ENCODE measurements around the gene ST3GAL2.
"Not testable (repeated sequence)": the region's sequence is repeated elsewhere in the genome, so short reads cannot be mapped to it uniquely, and the experiment has no call there.

ST3GAL2 gene

DNA sequence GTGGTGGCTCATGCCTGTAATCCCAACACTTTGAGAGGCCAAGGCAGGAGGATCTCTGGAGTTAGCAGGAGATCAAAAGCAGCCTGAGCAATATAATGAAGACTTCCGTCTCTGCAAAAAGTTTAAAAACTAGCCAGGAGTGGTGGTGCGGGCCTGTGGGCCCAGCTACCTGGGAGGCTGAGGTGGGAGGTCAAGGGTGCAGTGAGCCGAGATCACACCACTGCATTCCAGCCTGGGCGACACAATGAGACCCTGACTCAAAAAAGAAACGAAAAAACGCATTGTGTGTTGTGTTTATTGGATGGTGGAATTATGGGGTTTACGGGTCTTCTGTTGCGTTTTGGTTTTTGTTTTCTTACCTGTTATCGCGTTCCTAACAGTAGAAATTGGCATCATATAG is 93.1 kb downstream of the ST3GAL2 start:
- no peak for DNase-seq (ENCODE audit: low read depth)
- peak overlapping the region; percentile 96 for H3K4me3 ChIP-seq (replicated peaks; ENCODE audit: low read depth, low read length)
- TF ChIP-seq, protein P1, sequence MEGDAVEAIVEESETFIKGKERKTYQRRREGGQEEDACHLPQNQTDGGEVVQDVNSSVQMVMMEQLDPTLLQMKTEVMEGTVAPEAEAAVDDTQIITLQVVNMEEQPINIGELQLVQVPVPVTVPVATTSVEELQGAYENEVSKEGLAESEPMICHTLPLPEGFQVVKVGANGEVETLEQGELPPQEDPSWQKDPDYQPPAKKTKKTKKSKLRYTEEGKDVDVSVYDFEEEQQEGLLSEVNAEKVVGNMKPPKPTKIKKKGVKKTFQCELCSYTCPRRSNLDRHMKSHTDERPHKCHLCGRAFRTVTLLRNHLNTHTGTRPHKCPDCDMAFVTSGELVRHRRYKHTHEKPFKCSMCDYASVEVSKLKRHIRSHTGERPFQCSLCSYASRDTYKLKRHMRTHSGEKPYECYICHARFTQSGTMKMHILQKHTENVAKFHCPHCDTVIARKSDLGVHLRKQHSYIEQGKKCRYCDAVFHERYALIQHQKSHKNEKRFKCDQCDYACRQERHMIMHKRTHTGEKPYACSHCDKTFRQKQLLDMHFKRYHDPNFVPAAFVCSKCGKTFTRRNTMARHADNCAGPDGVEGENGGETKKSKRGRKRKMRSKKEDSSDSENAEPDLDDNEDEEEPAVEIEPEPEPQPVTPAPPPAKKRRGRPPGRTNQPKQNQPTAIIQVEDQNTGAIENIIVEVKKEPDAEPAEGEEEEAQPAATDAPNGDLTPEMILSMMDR (IDR thresholded peaks at IDR 0.05; ENCODE audit: low read length, missing control alignments) = no peak

DNA sequence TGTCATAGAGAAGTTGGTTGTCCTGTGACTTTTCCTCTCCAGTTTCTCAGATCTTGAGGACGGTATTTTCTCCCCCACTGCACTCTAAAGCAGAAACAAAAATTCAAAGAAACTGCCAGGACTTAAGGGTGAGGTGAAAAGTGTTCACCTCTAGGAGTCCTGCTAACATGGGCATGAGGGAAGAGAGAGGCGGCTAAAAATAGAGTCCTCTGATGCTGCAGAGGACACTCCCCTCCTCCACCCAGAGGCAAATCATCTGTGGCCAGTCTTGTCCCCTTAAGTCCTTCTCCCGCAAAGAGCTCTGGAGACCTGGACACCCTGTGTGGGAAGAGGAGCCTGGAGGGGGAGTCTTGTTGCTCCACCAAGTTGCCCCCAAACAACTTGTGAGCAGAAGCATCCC is 96.9 kb downstream of the ST3GAL2 start:
- no peak for DNase-seq (ENCODE audit: low read depth)
- no peak overlapping the region for H3K4me3 ChIP-seq (replicated peaks; ENCODE audit: low read depth, low read length)
- TF ChIP-seq, protein P1 (IDR thresholded peaks at IDR 0.05; ENCODE audit: low read length, missing control alignments) = no peak

DNA sequence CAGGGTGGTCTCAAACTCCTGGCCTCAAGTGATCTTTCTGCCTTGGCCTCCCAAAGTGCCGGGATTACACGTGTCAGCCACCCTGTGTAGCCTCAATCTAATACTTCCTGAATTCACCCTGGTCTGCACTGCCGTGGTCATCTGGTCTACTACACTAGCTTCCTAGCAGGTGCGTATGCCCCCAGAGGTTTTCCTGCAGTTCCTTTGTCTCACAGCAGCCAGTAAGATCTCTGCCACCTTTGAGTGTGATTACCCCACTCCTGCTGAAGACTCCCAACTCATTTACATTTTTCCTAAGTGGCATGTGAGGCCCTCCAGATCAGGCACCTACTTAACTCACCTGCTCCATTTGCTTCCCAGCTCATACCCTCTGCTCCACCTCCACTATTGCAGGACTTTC is 97.3 kb downstream of the ST3GAL2 start:
- H3K4me3 ChIP-seq (replicated peaks; ENCODE audit: low read depth, low read length) = no peak overlapping the region

DNA sequence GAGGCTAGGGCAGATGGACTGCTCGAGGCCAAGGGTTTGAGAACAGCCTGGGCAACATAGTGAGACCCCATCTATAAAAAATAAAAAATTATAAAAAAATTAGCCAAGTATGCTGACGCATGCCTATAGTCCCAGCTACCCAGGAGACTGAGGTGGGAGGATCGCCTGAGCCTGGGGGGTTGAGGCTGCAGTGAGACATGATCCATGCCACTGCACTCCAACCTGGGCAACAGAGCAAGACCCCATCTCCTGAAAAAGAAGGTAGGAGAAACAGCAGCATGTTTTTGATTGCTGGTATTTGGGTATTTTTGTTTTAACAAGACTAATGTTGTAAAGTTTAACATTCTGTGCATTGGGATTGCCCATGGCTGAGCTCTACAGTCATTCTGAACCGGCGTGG is 101.1 kb downstream of the ST3GAL2 start:
- H3K4me3 ChIP-seq (replicated peaks; ENCODE audit: low read depth, low read length) = no peak overlapping the region
- DNase-seq (ENCODE audit: low read depth) = no peak
- TF ChIP-seq, protein P1 (IDR thresholded peaks at IDR 0.05; ENCODE audit: low read length, missing control alignments) = no peak

More for the DNA sequence above, 97.3 kb downstream of the ST3GAL2 start:
- TF ChIP-seq, protein P1 (IDR thresholded peaks at IDR 0.05; ENCODE audit: low read length, missing control alignments) = no peak
- no peak for DNase-seq (ENCODE audit: low read depth)

DNA sequence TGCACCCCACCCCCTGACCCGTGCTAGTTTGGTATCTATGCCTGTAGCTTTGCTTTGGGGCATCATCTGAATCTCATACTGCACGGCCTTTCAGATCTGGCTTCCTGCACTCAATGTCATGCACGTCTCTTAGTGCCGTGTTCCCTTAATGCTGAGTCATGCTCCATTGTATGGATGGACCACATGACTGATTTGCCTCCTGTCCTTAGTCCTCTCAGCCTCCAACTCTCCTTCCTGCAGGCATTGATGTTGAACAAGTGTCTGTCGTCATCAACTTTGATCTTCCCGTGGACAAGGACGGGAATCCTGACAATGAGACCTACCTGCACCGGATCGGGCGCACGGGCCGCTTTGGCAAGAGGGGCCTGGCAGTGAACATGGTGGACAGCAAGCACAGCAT is 106.2 kb downstream of the ST3GAL2 start:
- peak; percentile 43 for DNase-seq (ENCODE audit: low read depth)
- H3K4me3 ChIP-seq (replicated peaks; ENCODE audit: low read depth, low read length) = not testable (repeated sequence)

DNA sequence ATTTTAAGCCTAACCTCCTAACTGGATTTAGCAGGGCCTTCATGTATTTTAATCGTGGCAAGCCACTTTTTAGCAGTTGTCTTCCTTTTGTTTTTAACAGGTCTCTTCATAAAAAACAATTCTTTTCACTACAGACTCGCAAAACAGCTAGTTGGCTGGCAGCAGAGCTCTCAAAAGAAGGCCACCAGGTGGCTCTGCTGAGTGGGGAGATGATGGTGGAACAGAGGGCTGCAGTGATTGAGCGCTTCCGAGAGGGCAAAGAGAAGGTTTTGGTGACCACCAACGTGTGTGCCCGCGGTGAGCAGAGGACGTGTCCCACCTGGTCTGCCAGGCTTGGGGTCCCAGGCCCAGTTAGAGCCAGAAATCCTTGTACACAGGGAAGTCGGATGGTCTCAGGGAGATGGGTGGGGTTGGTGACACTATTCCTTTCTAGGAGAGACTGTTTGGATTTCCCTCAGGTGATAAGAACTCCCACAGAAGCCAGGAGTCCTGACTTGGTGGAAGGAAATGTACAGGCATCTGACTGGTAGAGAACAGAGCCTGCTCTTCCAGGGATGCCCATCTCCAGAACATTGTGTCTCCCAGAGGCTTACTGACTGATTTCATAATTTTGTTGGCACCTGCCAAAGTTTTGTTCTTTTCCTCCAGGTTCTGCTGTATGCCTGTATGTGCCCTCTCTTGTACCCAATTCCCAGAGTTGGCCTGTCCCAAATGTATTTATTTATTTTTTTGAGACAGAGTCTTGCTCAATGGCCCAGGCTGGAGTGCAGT is 107.1 kb downstream of the ST3GAL2 start:
- TF ChIP-seq, protein P1 (IDR thresholded peaks at IDR 0.05; ENCODE audit: low read length, missing control alignments) = peak; percentile 58
- no peak overlapping the region for H3K4me3 ChIP-seq (replicated peaks; ENCODE audit: low read depth, low read length)
- peak; percentile 20 for DNase-seq (ENCODE audit: low read depth)

DNA sequence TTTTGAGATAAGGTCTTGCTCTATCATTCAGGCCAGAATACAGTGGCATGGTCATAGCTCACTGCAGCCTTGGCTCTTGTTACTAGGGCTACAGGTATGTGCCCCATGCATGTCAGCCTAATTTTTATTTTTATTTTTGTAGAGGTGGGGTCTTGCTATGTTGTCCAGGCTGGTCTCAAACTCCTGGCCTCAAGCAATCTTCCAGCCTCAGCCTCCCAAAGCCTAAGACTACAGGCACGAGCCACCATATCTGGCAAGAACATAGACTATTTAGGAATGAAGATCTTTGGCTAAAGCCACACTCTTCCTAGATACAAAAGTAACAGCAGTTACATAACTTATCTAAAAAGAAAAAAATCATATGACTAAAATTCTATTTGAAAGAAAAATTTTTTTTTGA is 107.8 kb downstream of the ST3GAL2 start:
- TF ChIP-seq, protein P1 (IDR thresholded peaks at IDR 0.05; ENCODE audit: low read length, missing control alignments) = no peak
- DNase-seq (ENCODE audit: low read depth) = no peak
- no peak overlapping the region for H3K4me3 ChIP-seq (replicated peaks; ENCODE audit: low read depth, low read length)

All from fibroblast of pulmonary artery (primary cell).